HCT116 (cell line): ENCODE data around the gene ATP10B. TPM values are rescaled to one million over a fixed set of nuclear protein-coding genes. Genes with fewer than 3 reads are reported as not detected.

ENCODE experiments used
- ATAC-seq: fragments of 200-7000 bp; cut with Tn5 transposase; 2 replicates; pipeline ENCODE4 v1.9.1; 2020; ENCODE audit warnings: mild to moderate bottlenecking, moderate library complexity
- BruUV-seq: library from RNA; stranded (reverse); fragments of 400-500 nt; replicated peaks from 2 replicates; lab custom pipeline; 2021; lab: Mats Ljungman, UMichigan
- CTCF ChIA-PET: fragments of 300-600 bp; sonication (Branson Sonifier 250); formaldehyde crosslinking; loops from one replicate; lab custom pipeline; 2021; ENCODE audit warnings: antibody characterized with exemption; lab: Charles Lee
- POLR2A ChIA-PET: fragments of 300-600, 350-600 bp; sonication (Branson Sonifier 250); formaldehyde crosslinking; loops from one replicate; lab custom pipeline; 2021; ENCODE audit warnings: antibody characterized with exemption; lab: Charles Lee
- RAD21 ChIA-PET, 2 experiments: fragments of 300-600 bp; sonication (Branson Sonifier 250); formaldehyde crosslinking; loops; one replicate each; lab custom pipeline; 2023; ENCODE audit warnings: low total read pairs in 2 of 2; ENCODE audit not compliant: uncharacterized antibody in 2 of 2, unreplicated experiment in 2 of 2, low non-redundant PET in 1 of 2; lab: Charles Lee
- DNase-seq: peaks from one replicate; pipeline ENCODE4 v3.0.0-alpha.2; 2010; ENCODE audit warnings: low read depth, low spot score
- H2AFZ ChIP-seq: fragments of 200-600 bp; shearing (Covaris generic), sonication (generic); 2 replicates; pipeline ENCODE4 v1.6.1; 2017; ENCODE audit warnings: low read depth, mixed run types, mixed read lengths, antibody characterized with exemption, low read length; ENCODE audit not compliant: poor library complexity, severe bottlenecking
- H3K27ac ChIP-seq: 2 replicates; pipeline ENCODE4 v1.5.1; 2012; ENCODE audit warnings: low read depth, low read length
- H3K27me3 ChIP-seq: fragments of 200-600 bp; sonication (generic); 2 replicates; pipeline ENCODE4 v1.6.1; 2016; ENCODE audit warnings: mixed run types, low read length, mixed read lengths; ENCODE audit not compliant: insufficient read depth
- H3K36me3 ChIP-seq, 2 experiments: fragments of 200-500 bp in 1 of 2; fragments of 200-600 bp in 1 of 2; sonication (Bioruptor generic) in 1 of 2; sonication (generic) in 1 of 2; 2 replicates each; pipeline versions ENCODE4 v1.5.1 to v1.6.1; 2014 to 2016; ENCODE audit warnings: low read length in 2 of 2, inconsistent platforms in 1 of 2, mixed read lengths in 1 of 2, mixed run types in 1 of 2; ENCODE audit not compliant: insufficient read depth in 2 of 2, control insufficient read depth in 1 of 2
- H3K4me1 ChIP-seq, 2 experiments: fragments of 200-600 bp in 1 of 2; sonication (generic) in 1 of 2; 2 replicates each; pipeline versions ENCODE4 v1.5.1 to v1.6.1; 2012 to 2017; ENCODE audit warnings: low read length in 2 of 2, inconsistent platforms in 1 of 2, mild to moderate bottlenecking in 1 of 2, mixed read lengths in 1 of 2, mixed run types in 1 of 2, moderate library complexity in 1 of 2; ENCODE audit not compliant: insufficient read depth in 2 of 2, control insufficient read depth in 1 of 2
- H3K4me2 ChIP-seq: fragments of 200-600 bp; sonication (generic); 2 replicates; pipeline ENCODE4 v1.6.1; 2017; ENCODE audit warnings: mixed run types, low read length, mixed read lengths
- H3K4me3 ChIP-seq, 2 experiments: fragments of 200-600 bp in 1 of 2; sonication (generic) in 1 of 2; replicated peaks in 1 of 2; 2 replicates each; pipeline ENCODE4 v1.5.1; 2011 to 2016; ENCODE audit warnings: low read length in 2 of 2, control low read depth in 1 of 2, low read depth in 1 of 2, mild to moderate bottlenecking in 1 of 2, mixed read lengths in 1 of 2, mixed run types in 1 of 2
- H3K79me2 ChIP-seq: fragments of 200-600 bp; sonication (generic); 2 replicates; pipeline ENCODE4 v1.6.1; 2017; ENCODE audit warnings: mild to moderate bottlenecking, mixed run types, low read length, moderate library complexity, mixed read lengths; ENCODE audit not compliant: insufficient read depth
- H3K9ac ChIP-seq: fragments of 200-600 bp; sonication (generic); 2 replicates; pipeline ENCODE4 v1.6.1; 2016; ENCODE audit warnings: low read length, mixed read lengths
- H3K9me2 ChIP-seq: fragments of 200-600 bp; sonication (generic), shearing (Covaris generic); 2 replicates; pipeline ENCODE4 v1.6.1; 2017; ENCODE audit warnings: mixed run types, mild to moderate bottlenecking, moderate library complexity; ENCODE audit not compliant: insufficient read depth
- H3K9me3 ChIP-seq, 2 experiments: fragments of 200-500 bp in 1 of 2; fragments of 200-600 bp in 1 of 2; sonication (Bioruptor generic) in 1 of 2; sonication (generic) in 1 of 2; 2 replicates each; pipeline ENCODE4 v1.6.1; 2014 to 2017; ENCODE audit warnings: low read length in 2 of 2, mixed read lengths in 2 of 2, inconsistent platforms in 1 of 2, low read depth in 1 of 2, mild to moderate bottlenecking in 1 of 2, mixed run types in 1 of 2, moderate library complexity in 1 of 2; ENCODE audit not compliant: control insufficient read depth in 1 of 2, insufficient read depth in 1 of 2
- H4K20me1 ChIP-seq: fragments of 200-600 bp; sonication (generic), shearing (Covaris generic); 2 replicates; pipeline ENCODE4 v1.6.1; 2017; ENCODE audit warnings: mixed run types, mild to moderate bottlenecking, moderate library complexity; ENCODE audit not compliant: insufficient read depth
- CEBPB ChIP-seq: IDR thresholded peaks from 2 replicates; pipeline ENCODE4 v1.6.1; 2012; ENCODE audit warnings: low read depth
- EGR1 ChIP-seq: IDR thresholded peaks from 2 replicates; pipeline ENCODE4 v1.6.1; 2012; ENCODE audit warnings: low read depth
- ELF1 ChIP-seq: IDR thresholded peaks from 2 replicates; pipeline ENCODE4 v1.6.1; 2012; ENCODE audit warnings: low read depth, borderline replicate concordance
- EZH2phosphoT487 ChIP-seq: fragments of 200-600 bp; IDR thresholded peaks from 2 replicates; pipeline ENCODE4 v1.6.1; 2018; ENCODE audit warnings: antibody characterized with exemption, borderline replicate concordance
- POLR2A ChIP-seq: IDR thresholded peaks from 2 replicates; pipeline ENCODE4 v1.7.0; 2011; ENCODE audit warnings: borderline replicate concordance; ENCODE audit not compliant: insufficient read depth, insufficient read length; ENCODE audit errors: extremely low read depth
- POLR2AphosphoS5 ChIP-seq: IDR thresholded peaks from 2 replicates; pipeline ENCODE4 v1.6.1; 2011; ENCODE audit warnings: mild to moderate bottlenecking, low read depth, low read length, moderate library complexity
- RAD21 ChIP-seq: IDR thresholded peaks from 2 replicates; pipeline ENCODE4 v1.6.1; 2012; ENCODE audit warnings: low read depth, mild to moderate bottlenecking
- ZBTB33 ChIP-seq: IDR thresholded peaks from 2 replicates; pipeline ENCODE4 v1.6.1; 2011; ENCODE audit warnings: mild to moderate bottlenecking, low read length, moderate library complexity; ENCODE audit not compliant: insufficient replicate concordance; ENCODE audit errors: extremely low read depth
- ZFX ChIP-seq: fragments of 450-650 bp; IDR thresholded peaks from 2 replicates; pipeline ENCODE4 v1.6.1; 2017
- ZNF274 ChIP-seq: fragments of 200-500 bp; sonication (Bioruptor generic); IDR thresholded peaks from 2 replicates; pipeline ENCODE4 v1.6.1; 2014; ENCODE audit warnings: mild to moderate bottlenecking, low read depth, low read length, inconsistent platforms
- intact Hi-C: fragments of 100-400 bp; cut with micrococcal nuclease; formaldehyde crosslinking; loops from 2 replicates; pipeline ENCODE4 v1.10.0; 2022
- total RNA-seq: library from RNA; stranded (reverse); gene quantifications from one replicate; pipeline ENCODE4 v1.2.1, GENCODE V29; 2021; ENCODE audit not compliant: unreplicated experiment
- TF ChIP-seq, protein P1 (sequence below): IDR thresholded peaks from 2 replicates; pipeline ENCODE4 v1.6.1; 2012
- TF ChIP-seq, protein P2 (sequence below), 3 experiments: fragments of 200-600 bp in 1 of 3; sonication (generic) in 1 of 3; IDR thresholded peaks in 2 of 3; conservative IDR thresholded peaks in 1 of 3; 2 replicates each; pipeline ENCODE4 v1.5.1; 2012 to 2017; ENCODE audit warnings: low read depth in 2 of 3, low read length in 2 of 3, antibody characterized with exemption in 1 of 3, borderline replicate concordance in 1 of 3, control low read depth in 1 of 3, mild to moderate bottlenecking in 1 of 3, mixed read lengths in 1 of 3, mixed run types in 1 of 3, moderate library complexity in 1 of 3; ENCODE audit not compliant: insufficient read depth in 1 of 3

ATP10B gene
- total RNA-seq, 1 experiment from 2014 or later, result 0.07 TPM

GRCh38 chr5:160605266-160605665 lies 246.7 kb downstream of the ATP10B start:
- CTCF ChIA-PET, result no interaction called here
- TF ChIP-seq CEBPB (no peak), ZBTB33 (no peak), ZFX (no peak), EGR1 (no peak), POLR2AphosphoS5 (no peak), EZH2phosphoT487 (no peak), RAD21 (no peak), ELF1 (no peak), ZNF274 (no peak), POLR2A (no peak)
- TF ChIP-seq, protein P1, sequence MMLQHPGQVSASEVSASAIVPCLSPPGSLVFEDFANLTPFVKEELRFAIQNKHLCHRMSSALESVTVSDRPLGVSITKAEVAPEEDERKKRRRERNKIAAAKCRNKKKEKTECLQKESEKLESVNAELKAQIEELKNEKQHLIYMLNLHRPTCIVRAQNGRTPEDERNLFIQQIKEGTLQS, result no peak
- TF ChIP-seq, protein P2, sequence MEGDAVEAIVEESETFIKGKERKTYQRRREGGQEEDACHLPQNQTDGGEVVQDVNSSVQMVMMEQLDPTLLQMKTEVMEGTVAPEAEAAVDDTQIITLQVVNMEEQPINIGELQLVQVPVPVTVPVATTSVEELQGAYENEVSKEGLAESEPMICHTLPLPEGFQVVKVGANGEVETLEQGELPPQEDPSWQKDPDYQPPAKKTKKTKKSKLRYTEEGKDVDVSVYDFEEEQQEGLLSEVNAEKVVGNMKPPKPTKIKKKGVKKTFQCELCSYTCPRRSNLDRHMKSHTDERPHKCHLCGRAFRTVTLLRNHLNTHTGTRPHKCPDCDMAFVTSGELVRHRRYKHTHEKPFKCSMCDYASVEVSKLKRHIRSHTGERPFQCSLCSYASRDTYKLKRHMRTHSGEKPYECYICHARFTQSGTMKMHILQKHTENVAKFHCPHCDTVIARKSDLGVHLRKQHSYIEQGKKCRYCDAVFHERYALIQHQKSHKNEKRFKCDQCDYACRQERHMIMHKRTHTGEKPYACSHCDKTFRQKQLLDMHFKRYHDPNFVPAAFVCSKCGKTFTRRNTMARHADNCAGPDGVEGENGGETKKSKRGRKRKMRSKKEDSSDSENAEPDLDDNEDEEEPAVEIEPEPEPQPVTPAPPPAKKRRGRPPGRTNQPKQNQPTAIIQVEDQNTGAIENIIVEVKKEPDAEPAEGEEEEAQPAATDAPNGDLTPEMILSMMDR (IDR thresholded peaks at IDR 0.05 in 2 of 3, conservative IDR thresholded peaks at IDR 0.05 in 1 of 3; ENCODE audit: borderline replicate concordance in 1 of 3, insufficient read depth in 1 of 3, low read depth in 2 of 3, low read length in 2 of 3), result no peak
- BruUV-seq, result no TSS peak
- Histone ChIP-seq H3K9me3 (no peaks in the 10 kb centered on the region), H3K36me3 (no peaks in the 10 kb centered on the region), H2AFZ (no peak overlapping the region), H3K4me1 (no peaks in the 10 kb centered on the region), H3K27me3 (no peaks in the 10 kb centered on the region), H3K4me3 (no peak overlapping the region), H3K4me2 (no peak overlapping the region), H3K9ac (no peak overlapping the region), H3K9me2 (no peaks in the 10 kb centered on the region), H4K20me1 (no peaks in the 10 kb centered on the region), H3K27ac (no peak overlapping the region), H3K79me2 (no peaks in the 10 kb centered on the region)
- no peak for DNase-seq
- no peak for ATAC-seq
- intact Hi-C loops, result no loop called here
- RAD21 ChIA-PET, result no interaction called here
- POLR2A ChIA-PET, result no interaction called here
